ENCODE measurements around the gene MITD1.

MITD1 gene

DNA sequence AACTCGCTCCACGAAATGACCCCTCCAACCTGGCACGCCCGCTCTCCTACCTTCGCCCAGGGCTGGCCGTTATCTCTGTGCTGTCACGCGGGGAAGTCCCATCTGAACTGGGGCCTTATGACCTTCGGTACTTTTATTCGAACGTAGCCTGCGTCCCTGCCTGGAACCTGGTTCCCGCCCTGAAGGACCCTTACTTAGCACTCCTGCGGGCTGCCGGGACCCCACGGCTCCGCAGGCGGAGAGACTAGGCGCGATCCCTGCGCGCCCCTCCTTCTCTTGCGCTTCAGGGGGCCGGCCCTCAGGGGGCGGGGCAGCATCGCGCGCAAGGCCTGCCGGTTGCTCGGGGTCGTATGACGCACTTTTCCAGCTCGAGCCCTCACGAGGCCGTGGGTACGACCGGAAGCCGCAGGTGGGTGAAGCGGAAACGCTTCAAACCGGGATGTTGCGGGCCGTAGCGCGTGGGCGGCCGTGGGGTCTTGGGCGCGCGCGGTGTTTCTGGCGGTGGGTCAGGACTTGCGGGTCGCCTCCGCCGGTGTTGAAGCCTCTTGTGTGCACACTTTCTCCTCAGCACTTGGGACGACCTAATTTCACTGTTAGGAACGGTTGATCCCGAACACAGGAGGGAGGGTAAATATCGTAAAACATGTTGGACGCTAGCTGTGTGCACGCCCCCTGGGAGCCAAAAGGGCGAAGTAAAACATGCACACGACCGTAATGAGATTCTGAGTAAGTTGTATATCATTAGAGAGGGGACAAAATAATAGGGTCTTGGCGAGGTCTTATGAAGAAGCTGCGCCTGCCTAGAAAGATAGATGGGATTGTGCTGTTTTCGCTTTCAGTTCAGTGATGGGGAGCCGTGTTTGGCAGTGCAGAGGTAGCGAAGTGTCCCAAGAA is 26.0 kb downstream of the MITD1 start, which contains the start of the genes LIPT1 and TSGA10:
TSS of gene LIPT1 (plus strand) at position 325 of the 894 bp plus-strand sequence. CDS start 6,991 bp downstream, outside the sequence.
TSS of gene TSGA10 (minus strand) at position 300 of the 894 bp plus-strand sequence. CDS start 45,503 bp downstream, outside the sequence.
- TF ChIP-seq, protein P1, sequence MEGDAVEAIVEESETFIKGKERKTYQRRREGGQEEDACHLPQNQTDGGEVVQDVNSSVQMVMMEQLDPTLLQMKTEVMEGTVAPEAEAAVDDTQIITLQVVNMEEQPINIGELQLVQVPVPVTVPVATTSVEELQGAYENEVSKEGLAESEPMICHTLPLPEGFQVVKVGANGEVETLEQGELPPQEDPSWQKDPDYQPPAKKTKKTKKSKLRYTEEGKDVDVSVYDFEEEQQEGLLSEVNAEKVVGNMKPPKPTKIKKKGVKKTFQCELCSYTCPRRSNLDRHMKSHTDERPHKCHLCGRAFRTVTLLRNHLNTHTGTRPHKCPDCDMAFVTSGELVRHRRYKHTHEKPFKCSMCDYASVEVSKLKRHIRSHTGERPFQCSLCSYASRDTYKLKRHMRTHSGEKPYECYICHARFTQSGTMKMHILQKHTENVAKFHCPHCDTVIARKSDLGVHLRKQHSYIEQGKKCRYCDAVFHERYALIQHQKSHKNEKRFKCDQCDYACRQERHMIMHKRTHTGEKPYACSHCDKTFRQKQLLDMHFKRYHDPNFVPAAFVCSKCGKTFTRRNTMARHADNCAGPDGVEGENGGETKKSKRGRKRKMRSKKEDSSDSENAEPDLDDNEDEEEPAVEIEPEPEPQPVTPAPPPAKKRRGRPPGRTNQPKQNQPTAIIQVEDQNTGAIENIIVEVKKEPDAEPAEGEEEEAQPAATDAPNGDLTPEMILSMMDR (conservative IDR thresholded peaks at IDR 0.05; ENCODE audit: low read depth, low read length), result peak; percentile 41
- Histone ChIP-seq H3K4me2 (peak within 1 kb of the TSS; percentile 85), H3K27ac (peak within 1 kb of the TSS; percentile 79), H3K9ac (peak within 1 kb of the TSS; percentile 84), H4K20me1 (ENCODE audit: insufficient read depth) (no peaks in the 10 kb centered on the region), H3K27me3 (ENCODE audit: insufficient read depth, low read depth) (no peaks in the 10 kb centered on the region), H3K4me1 (ENCODE audit: low read depth, poor library complexity, severe bottlenecking) (peaks cover 15% of the 10 kb centered on the region), H2AFZ (ENCODE audit: low read depth) (peak within 1 kb of the TSS; percentile 84), H3K79me2 (ENCODE audit: insufficient read depth, low read depth) (no peaks in the 10 kb centered on the region), H3K4me3 (IDR thresholded peaks at IDR 0.05; ENCODE audit: insufficient read depth, low read depth, low read length) (peak within 1 kb of the TSS; percentile 92), H3K36me3 (ENCODE audit: insufficient read depth) (no peaks in the 10 kb centered on the region)

DNA sequence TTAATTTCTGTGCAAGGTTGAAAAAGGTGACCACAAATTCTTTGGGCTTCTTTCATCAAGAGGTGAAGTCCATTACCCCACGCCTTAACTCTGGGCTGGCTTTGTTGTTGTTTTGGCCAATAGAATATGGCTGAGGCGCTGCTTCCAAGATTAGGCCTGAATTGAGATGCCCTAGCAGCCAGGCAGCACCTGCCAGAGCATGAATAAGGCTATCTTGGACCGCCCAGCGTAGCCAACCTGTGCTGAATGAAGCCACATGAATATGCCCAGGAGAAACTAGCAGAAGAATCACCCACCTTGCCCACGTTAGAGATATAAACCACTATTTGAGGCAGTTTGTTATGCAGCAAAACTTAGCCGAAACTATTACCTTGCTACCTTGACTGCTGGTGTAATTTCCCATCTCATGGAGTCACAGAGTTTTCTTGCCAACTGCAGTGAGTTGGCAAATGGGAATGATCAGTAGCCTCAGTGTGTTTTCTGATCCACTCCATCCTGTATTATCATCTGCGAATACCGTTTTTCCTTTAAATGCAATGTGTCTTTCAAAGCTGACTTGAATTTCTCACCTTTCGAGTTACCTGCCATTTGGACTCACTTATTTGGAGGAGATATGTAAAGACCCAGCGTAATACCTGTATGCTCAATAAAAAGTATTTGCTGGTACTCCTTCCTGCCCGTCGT is 26.8 kb downstream of the MITD1 start:
- Histone ChIP-seq H3K27me3 (ENCODE audit: insufficient read depth, low read depth) (no peaks in the 10 kb centered on the region), H3K9ac (peak overlapping the region; percentile 84; the same call in 1 of the 2 replicates), H3K4me2 (peak overlapping the region; percentile 85), H2AFZ (ENCODE audit: low read depth) (peak overlapping the region; percentile 84), H3K36me3 (ENCODE audit: insufficient read depth) (no peaks in the 10 kb centered on the region), H3K4me1 (ENCODE audit: low read depth, poor library complexity, severe bottlenecking) (peaks cover 15% of the 10 kb centered on the region), H3K4me3 (IDR thresholded peaks at IDR 0.05; ENCODE audit: insufficient read depth, low read depth, low read length) (no peak overlapping the region), H3K79me2 (ENCODE audit: insufficient read depth, low read depth) (no peaks in the 10 kb centered on the region), H3K27ac (peak overlapping the region; percentile 79), H4K20me1 (ENCODE audit: insufficient read depth) (no peaks in the 10 kb centered on the region)
- TF ChIP-seq, protein P1 (conservative IDR thresholded peaks at IDR 0.05; ENCODE audit: low read depth, low read length), result no peak

DNA sequence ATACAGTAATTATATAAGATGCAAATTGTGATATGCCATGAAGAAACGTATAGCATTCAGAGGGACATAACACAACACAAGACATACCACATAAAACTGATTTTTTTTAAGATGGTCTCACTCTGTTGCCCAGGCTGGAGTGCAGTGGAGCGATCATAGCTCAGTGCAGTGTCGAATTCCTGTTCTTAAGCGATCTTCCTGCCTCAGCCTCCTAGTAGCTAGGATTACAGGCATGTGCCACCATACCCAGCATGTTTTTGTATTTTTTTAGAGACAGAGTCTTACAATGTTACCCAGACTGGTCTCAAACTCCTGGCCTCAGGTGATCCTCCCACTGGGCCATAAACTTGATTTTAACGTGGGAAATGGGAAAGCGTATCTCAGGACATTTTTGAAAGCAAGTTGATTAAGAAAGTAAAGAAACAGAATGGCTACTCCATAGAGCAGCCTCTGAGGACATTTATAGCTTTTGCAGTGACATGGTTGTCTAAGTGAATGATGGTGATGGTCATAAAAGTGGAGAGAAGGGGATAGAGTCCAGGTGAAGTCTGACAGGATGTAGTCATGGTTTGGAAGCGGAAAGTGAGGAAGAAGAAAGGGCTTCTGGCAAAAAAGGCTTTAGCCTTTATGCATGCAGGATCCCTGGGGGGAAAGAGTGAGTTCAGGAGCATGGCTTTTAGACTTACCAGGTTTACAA is 28.5 kb downstream of the MITD1 start:
- no peak overlapping the region for H3K4me3 ChIP-seq (IDR thresholded peaks at IDR 0.05; ENCODE audit: insufficient read depth, low read depth, low read length)
- no peak overlapping the region for H3K9ac ChIP-seq
- TF ChIP-seq, protein P1 (conservative IDR thresholded peaks at IDR 0.05; ENCODE audit: low read depth, low read length), result no peak
- H3K27me3 ChIP-seq (ENCODE audit: insufficient read depth, low read depth), result no peaks in the 10 kb centered on the region
- H3K79me2 ChIP-seq (ENCODE audit: insufficient read depth, low read depth), result no peaks in the 10 kb centered on the region
- no peaks in the 10 kb centered on the region for H4K20me1 ChIP-seq (ENCODE audit: insufficient read depth)
- no peaks in the 10 kb centered on the region for H3K36me3 ChIP-seq (ENCODE audit: insufficient read depth)
- H3K4me2 ChIP-seq, result no peak overlapping the region
- no peak overlapping the region for H2AFZ ChIP-seq (ENCODE audit: low read depth)
- H3K27ac ChIP-seq, result no peak overlapping the region
- peaks cover 15% of the 10 kb centered on the region for H3K4me1 ChIP-seq (ENCODE audit: low read depth, poor library complexity, severe bottlenecking)

DNA sequence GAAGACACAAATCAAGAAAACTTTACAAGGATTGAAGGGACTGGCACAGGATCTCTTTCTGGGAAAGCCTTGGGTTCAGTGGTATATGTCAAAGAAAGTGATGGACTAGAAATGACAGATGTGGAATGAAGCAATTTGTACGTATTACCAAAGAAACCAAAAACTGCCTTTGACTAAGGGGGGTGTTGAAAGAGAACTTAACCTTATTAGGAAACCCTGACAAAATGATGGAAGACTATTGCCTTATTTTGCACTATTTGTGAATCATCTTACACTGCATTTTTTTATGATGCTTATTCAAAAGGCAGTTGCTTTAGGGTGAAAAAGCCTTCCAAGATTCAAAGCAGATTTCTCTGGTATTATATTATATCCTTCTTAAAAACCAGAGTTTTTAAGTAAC is 30.2 kb downstream of the MITD1 start:
- Histone ChIP-seq H4K20me1 (ENCODE audit: insufficient read depth) (no peaks in the 10 kb centered on the region), H3K27ac (no peak overlapping the region), H3K4me3 (IDR thresholded peaks at IDR 0.05; ENCODE audit: insufficient read depth, low read depth, low read length) (no peak overlapping the region)

More for the DNA sequence above, 30.2 kb downstream of the MITD1 start:
- Histone ChIP-seq H3K4me2 (no peak overlapping the region), H3K79me2 (ENCODE audit: insufficient read depth, low read depth) (no peaks in the 10 kb centered on the region), H2AFZ (ENCODE audit: low read depth) (no peak overlapping the region), H3K4me1 (ENCODE audit: low read depth, poor library complexity, severe bottlenecking) (peaks cover 5% of the 10 kb centered on the region), H3K27me3 (ENCODE audit: insufficient read depth, low read depth) (no peaks in the 10 kb centered on the region), H3K9ac (no peak overlapping the region), H3K36me3 (ENCODE audit: insufficient read depth) (no peaks in the 10 kb centered on the region)
- TF ChIP-seq, protein P1 (conservative IDR thresholded peaks at IDR 0.05; ENCODE audit: low read depth, low read length), result no peak
